Skeletal muscle cell (primary cell): ENCODE results near the gene NLK.
A peak's percentile ranks its signal among the peaks of the same experiment; 100 is the strongest.
"Not testable (repeated sequence)": the region's sequence is repeated elsewhere in the genome, so short reads cannot be mapped to it uniquely, and the experiment has no call there.

Experiments
- DNase-seq: peaks from one replicate; pipeline ENCODE4 v3.0.0-alpha.2; 2010; ENCODE audit warnings: low read depth
- H3K4me3 ChIP-seq: 2 replicates; pipeline ENCODE4 v1.5.1; 2011; ENCODE audit warnings: low read depth, mild to moderate bottlenecking, control low read depth, low read length, moderate library complexity

Gene NLK

GRCh38 chr17:28216052-28216451 lies 173.6 kb downstream of the NLK start:
- H3K4me3 ChIP-seq = no peak overlapping the region
- DNase-seq = no peak

DNA sequence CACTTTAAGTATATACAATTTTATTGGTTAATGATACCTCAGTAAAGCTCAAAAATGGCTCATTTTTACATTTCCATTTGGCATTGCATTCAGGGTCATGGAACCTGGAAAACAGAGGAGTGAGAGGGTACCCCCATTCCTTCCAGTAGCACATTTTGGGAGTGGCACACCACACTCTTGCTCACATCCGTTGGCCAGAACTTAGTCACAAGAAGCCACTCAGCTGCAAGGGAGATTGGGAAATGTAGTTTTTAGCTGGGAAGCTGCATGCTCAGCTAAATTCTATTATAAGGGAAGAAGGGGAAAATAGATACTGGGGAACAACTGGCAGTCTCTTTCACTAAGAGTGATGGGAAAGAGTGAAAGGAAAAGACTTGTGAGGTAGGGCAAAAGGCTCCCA lies 174.1 kb downstream of the NLK start:
- no peak overlapping the region for H3K4me3 ChIP-seq
- DNase-seq = no peak

- H3K4me3 ChIP-seq = no peak overlapping the region
- DNase-seq = no peak
These were observed 177.3 kb downstream of the NLK start for GRCh38 chr17:28219771-28220170.

GRCh38 chr17:28221751-28222414 lies 179.4 kb downstream of the NLK start:
- no peak for DNase-seq
- no peak overlapping the region for H3K4me3 ChIP-seq

- H3K4me3 ChIP-seq = no peak overlapping the region
These were observed 182.8 kb downstream of the NLK start for GRCh38 chr17:28225271-28225670.

GRCh38 chr17:28225867-28226266 lies 183.4 kb downstream of the NLK start:
- DNase-seq = no peak
- H3K4me3 ChIP-seq = no peak overlapping the region

More at GRCh38 chr17:28225271-28225670, 182.8 kb downstream of the NLK start:
- DNase-seq = no peak

DNA sequence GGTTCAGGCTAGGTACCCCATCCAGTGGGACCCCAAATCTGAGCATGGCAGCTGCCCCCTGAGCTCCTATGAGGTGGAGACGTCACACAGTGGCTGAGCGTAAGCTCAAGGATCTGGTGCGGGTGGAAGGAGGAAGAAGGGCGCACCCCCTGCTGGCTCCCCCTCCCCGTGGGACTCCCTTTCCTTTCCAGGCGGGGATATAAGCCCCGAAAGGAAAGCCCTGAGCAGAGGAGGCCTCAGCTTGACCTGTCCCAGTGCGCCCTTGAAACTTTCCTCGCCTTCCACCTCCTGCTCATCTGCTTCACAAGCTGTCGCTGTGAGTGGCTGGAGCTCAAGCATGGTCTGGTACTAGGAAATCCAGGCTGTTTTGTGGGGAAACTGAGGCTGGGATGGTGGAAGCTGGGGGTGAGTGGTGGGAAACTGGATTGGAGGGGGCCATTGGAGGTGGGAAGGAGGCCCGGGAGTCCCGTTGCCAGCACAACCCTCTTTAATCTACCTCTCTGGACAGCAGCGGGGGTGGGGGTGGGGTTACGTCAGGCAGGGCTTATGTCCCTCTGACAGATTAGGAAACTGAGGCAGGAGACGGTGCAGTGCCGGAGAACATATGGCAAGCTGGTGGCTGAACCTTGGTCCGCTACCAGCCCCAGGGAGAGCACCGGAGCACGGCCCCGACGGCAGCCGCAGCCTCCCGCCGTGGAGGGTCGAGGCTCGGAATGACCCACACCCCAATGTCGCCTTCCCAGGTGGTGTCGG lies 184.3 kb downstream of the NLK start:
- no peak overlapping the region for H3K4me3 ChIP-seq
- DNase-seq = no peak

- peak overlapping the region; percentile 41 for H3K4me3 ChIP-seq
These were observed 185.0 kb downstream of the NLK start for GRCh38 chr17:28227316-28228108.

GRCh38 chr17:28228109-28228840 lies 185.8 kb downstream of the NLK start:
- no peak for DNase-seq
- H3K4me3 ChIP-seq = peak overlapping the region; percentile 41

More at GRCh38 chr17:28227316-28228108, 185.0 kb downstream of the NLK start:
- DNase-seq = no peak

DNA sequence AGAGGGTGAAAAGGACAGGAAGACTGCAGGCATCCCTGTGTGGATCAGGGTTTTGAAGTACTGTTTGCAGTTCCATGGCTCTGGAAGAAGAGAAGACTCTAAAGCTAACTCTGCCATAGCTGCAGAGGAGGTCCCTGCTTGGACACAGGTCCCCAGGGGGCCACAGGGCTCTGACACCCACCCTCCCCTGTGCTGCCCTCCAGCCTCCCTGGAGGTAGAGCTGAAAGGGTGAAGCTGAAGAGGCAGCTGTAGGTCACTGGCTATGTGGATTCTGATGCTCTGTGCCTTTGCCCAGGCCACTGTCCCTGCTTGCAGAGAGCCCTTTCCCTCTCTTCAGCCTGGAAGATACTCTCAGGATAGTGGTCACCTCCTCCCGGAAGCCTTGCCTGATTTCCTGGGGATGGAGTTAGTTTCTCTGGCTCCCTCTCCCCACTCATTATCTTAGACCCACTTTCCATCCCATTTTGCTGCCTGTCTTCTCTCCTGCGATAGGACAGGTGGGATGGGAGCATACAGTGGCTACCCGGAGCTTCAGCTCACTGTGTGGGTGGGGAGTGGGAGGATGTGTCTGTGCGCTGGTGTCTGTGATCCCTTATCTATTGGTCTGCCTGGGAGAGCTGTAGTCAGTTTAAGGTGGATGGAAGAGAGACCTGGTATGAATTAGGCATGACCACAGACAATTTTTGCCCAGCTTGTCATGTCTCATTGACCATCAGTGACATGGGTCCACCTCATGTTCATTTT lies 186.7 kb downstream of the NLK start:
- no peak for DNase-seq
- H3K4me3 ChIP-seq = no peak overlapping the region

DNA sequence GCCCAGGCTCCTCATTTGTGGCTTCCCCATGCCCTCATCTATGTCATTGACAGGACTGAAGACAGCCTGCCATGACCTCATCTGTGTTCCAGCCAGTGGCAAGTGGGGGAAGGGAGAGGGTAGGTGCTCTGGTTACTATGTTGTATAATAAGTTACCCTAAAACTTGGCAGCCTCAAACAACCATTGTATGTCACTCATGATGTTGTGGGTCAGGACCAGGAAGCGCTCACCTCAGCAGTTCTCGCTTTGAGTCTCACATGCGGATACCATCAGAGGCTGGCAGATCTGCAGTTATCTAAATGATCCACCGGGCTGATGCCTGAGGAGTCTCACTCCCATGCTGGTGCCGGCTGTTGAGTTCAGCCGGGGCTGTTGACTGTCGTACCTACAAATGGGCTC lies 187.5 kb downstream of the NLK start:
- H3K4me3 ChIP-seq = no peak overlapping the region
- DNase-seq = no peak

DNA sequence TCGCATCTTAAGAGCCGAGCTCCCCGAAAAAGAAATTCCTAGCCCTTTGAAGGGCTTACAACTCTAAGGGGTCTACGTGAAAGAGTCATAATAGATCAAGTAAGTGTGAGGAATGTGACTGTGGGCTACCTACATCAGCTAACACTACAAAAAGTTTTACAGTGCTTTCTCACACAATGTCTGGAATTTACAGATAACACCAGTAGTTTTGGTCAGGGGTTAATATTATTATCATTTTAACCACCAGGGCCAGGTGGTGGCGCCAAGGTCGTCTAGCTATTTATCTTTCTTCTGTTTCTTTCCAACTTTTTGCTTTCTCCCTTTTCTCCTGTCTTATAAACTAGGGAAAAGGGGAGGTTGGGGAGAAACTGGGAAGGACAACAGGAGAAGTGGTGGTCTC lies 188.1 kb downstream of the NLK start:
- H3K4me3 ChIP-seq, DNase-seq: not testable (repeated sequence)

DNA sequence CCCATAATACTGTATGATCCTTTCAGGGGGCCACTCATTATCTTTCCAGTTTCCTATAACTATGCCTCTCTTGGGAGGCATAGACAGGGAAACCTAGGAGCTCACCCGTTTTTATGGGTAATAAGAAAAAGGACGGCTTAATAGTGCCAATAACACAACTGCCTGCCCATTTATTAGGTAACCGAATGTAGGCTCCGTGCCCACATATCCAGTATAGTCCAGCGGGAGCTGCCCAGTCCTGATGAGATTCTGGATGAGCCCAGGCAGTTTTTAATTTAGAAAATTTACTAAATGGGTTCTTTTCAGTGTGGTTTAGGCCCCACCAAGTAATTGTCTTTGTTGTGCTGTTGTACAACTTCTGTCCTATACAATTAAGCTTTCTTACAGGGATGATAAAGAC lies 189.1 kb downstream of the NLK start:
- DNase-seq, H3K4me3 ChIP-seq: not testable (repeated sequence)

DNA sequence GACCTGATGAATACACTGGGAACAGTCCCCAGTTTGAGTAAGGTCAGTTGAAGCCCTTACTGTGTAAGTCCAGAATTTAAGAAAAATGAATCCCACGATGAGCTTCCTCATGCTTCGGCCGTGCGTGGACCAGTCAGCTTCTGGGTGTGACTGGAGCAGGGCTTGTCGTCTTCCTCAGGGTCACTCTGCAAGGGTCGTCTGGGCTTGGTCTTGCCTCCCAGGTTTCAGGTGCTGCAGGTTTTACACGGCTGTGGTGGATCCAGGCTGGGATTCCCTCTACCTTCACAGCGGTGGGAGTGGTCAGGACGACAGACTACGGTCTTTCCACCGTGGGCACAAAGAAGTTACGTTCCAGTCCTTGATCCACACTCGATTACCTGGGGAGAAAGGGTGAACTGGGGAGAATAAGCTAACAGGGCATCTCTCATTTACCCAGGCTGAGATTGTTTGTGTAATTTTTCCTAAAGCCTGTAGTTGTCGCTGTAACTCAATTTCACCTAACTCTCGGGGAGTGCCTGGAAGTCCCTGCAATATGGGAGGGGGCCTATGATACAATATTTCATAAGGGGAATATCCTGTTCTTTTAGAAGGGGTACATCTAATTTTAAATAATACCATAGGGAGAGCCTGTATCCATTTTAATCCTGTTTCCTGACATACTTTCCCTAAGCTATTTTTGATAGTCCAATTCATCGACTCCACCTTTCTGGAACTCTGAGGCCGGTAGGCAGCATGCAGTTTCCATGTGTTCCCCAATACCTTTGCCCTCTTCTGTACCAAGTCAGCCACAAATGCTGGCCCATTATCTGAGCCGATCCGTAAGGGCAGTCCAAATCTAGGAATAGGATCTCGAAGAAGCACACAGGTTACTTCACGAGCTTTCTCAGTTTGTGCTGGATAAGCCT lies 190.7 kb downstream of the NLK start:
- DNase-seq, H3K4me3 ChIP-seq: not testable (repeated sequence)

- H3K4me3 ChIP-seq, DNase-seq: not testable (repeated sequence)
These were observed 191.7 kb downstream of the NLK start for GRCh38 chr17:28233872-28234856.

GRCh38 chr17:28235066-28235700 lies 192.7 kb downstream of the NLK start:
- H3K4me3 ChIP-seq, DNase-seq: not testable (repeated sequence)
